Activated CD8-positive, alpha-beta memory T cell treated with anti-CD3 and anti-CD28 coated beads for 48 hours (primary cell): ENCODE data around the gene UST.
"Not testable (repeated sequence)": the region's sequence is repeated elsewhere in the genome, so short reads cannot be mapped to it uniquely, and the experiment has no call there.

Experiments
- DNase-seq, 3 experiments: peaks; one replicate each; pipeline ENCODE4 v3.0.0-alpha.2; 2020; ENCODE audit warnings: low read depth in 2 of 3, low spot score in 2 of 3

UST gene

DNA sequence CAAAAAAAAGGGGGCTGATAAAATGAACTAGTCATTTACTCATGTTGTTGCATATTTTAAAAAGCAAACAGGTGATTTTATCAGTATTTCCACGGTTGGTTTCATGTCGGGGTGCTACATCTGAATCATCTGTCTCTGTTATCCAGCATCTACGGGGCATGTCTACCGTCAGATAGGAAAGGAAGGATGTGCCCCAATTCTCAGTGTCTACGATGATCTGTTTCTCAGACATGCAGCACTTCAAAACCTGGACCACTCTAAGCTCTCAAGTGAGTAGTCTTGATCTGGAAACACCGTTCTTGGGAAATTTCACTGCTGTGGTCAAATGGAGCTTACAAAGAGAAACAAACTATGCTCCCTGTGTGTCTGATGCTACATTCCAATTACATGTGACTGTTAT, 330.4 kb downstream of the UST start:
- DNase-seq: no peak

DNA sequence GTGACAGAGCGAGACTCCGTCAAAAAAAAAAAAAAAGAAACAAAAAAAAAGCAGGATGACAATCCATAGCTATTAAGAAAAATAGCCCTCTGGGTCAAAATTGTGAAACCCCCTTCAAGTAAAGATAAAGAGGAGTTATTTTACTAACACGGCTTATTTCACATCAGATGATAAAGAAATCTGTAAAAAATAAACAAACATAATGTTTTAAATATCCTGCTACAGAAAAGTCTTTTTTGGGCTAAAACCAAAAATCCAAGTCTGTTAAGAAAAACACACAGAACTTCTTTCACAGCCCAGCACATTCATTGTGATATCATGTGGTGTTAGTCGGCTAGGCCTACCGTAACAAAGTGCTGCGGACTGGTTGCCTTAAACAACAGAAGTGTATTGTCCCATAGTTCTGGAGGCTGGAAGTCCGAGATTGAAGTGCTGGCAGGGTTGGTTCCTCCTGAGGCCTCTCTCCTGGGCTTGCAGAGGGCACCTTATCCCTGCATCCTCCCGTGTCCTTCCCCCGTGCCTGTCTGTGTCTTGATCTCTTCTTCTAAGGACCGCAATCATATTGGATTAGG, 331.5 kb downstream of the UST start:
- no peak for DNase-seq

DNA sequence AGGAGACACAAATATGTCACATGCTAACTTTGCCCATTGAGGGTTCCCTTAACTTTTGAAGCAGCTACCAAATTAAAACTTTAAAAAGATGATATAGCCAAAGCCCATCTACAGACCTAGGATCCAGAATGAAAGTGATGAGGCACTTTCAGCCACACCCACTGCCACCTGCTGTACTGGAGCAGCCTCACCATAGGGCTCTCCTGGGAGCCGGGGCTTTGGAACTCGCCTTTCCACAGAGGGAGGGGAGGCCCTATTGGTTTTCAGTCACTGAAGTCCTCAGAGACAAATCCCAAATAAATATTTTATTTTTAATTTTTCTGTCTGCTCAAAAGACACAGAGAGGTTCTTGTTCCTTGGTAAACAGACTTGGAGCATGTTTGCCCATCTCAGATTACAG, 332.6 kb downstream of the UST start:
- DNase-seq: no peak

DNA sequence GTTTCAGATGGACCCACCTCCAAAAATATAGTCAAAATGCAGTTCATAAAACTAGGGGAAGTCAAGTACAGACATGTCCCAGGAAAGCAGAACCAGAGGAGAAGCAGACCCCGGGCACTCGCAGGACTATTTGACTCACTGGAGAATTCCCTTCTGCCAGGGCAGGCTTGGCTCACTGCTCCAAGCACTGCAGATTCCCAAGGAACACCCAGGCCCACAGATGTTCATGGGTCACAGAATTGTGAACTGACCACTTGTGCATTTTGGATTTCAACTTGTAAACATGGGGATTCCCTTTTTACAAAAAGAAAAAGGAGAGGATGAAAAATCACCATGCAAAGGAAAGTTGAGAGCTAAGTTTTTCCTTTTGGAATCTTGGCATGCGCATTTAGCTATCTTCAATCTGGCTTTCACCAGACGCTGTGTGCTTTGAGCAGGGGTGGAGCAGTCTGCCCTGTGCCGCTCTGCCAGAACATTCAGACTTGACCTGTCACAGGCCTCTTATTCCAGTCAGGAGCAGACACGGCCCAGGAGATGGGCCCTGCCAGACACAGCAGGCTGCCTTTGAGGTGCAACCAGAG, 333.2 kb downstream of the UST start:
- no peak for DNase-seq

DNA sequence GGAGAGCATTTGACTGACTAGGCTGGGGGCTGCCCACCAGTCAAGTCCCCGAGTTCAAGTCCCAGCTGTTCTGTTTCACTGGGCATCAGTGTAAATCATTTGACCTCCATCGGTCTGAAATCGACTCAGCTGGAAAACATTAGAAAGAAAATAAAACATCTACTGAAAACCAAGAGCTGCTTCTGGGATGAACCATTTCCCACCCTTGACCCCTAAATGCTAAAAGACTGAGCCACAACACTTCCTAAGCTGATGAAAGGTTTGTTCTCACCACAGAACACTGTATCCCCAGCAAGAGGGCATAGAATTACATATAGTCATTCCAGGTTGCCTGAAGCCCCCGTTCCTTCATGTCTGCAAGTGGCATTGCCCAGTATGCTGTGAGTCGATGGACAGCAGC, 333.7 kb downstream of the UST start:
- DNase-seq: no peak

DNA sequence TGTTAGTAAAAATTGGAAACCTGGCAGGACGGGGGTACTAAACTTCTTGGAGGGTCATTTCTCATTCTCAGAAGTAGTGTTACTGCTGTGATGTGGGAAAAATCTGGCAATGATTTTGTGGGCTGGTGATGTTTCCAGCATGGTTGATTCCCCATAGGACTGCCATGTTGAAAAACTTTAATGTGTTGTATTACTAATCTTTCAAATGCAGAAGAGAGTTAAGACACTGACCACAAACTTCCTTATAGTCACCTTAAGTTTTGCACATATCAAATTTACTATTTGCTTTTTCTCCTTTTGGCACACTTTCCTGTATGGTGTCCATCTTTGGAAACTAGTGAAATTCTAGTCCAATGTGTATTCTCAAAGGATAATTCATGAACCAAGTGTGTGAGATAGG, 334.5 kb downstream of the UST start:
- DNase-seq: no peak

DNA sequence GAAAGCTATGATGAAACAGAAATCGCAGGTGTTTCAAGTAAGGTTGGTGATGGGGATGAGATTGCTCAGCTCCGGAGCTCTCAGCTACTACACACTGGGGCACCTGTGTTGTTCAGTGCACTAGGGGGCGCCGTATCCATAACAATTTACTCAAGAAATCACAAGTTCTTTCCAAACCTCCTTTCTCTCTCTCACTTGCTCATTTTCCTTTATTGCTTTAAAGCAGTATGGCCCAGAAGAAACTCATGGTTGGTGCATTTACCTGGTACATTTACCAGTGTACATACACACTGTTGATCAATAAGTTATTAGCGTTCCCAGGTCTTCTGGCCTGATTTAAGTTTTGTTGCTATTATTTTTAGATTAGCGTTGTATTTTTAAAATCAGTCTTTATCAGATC, 335.5 kb downstream of the UST start:
- peak; percentile 45 to 61 (median 59) for DNase-seq

DNA sequence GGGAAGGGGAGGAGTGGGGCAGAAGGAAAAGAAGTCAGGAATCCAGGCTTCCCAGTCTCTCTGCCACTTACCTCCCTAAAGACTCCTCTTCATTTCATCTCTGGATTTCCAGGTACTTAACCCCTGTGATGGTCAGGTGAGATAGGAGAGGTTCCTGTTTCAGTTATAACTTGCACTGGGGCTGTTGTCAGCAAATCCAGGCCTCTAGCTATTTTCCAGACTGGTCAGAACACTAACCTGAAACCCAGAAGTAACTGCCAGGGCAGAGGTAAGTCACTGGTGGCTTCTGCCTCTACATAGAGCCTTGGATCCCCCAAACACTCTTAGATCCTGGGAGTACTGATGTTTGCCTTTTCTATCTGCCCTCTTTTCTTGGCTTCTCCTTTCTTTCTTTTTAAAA, 337.2 kb downstream of the UST start:
- DNase-seq: no peak

DNA sequence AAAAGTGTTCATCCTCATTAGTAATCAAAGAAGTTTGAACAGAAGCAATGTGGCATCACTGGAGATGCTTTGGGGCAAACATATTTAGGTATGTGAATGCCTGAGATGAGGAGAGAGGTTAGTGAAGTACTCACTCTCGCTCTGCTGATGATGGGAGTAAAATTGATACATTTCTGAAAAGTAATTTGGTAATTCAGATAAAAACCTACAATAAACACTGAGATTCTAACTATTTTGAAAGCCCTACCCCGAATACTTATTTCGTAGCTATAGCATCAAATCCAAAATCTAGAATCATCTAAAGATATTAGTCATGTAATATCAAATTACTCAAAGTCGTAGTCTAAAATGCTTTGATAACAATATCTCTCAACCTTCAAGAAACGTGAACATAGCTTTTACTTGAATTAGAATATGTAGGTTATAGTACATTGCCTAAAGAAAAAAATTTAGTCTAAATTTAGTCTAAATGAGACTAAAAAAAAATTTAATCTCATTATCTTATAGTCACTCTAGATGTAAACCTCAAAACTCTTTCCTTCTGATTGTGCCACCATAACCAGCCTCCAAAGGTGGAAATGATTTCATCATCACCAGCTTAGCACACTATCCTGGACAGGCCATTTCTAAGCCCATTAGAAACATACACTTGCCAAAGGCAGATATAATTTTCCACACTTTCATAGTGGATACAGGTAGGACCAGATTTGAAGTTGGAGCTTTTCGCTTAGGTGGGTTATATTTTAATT, 338.2 kb downstream of the UST start:
- no peak for DNase-seq

DNA sequence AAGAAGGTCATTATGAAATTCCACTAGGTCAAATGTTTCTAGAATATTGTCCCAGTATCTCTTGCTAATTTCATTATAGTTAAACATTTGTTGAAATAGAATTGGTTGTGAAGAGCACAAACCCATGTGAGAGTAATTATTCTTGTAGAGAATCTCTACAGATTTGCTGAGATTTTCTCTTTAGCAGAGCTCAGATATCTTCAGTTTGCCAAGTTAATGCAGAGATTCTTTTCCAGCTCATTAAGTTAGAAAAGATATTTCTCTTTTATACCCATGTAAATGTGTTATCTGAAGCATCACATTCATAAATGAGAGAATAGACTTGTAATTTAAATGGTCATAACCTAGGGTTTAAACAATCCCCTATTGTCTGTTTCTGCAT, 338.7 kb downstream of the UST start:
- DNase-seq: no peak

DNA sequence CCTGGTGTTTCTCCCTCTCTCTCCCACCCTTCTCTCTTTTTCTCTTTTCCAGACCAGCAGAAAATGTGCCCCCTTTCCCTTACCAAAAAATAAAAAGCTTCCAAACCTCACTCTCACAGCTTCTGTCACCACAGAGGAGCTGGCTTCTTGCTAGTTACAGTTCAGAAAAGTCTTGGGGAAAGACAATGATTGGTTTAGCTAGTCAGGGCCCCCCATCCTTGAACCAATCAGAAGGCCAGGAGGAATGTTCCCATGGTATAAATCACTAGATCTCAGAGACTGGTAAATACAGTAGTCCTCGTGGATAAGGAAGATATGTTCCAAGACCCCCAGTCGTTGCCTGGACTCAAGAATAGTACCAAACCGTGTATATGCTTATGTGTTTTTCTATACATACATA, 339.5 kb downstream of the UST start:
- no peak for DNase-seq

DNA sequence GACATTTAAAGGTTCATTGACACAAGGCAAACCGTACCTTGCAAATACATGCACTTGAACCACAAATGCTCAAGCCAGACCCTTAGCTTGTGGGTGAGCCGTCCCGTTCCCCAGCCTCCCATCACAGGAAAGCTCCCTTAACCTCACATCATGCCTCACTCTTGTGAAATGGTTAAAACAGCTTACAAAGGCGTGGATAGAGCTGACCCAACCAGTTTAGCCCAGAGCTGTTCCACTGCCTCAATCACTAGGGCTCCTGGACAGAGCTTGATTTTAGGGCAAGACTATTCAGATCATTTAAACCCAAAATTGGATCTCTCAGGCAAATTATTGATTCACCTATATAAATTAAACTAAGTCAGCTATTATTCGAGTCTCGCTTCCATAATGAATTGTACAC, 341.1 kb downstream of the UST start:
- no peak for DNase-seq

DNA sequence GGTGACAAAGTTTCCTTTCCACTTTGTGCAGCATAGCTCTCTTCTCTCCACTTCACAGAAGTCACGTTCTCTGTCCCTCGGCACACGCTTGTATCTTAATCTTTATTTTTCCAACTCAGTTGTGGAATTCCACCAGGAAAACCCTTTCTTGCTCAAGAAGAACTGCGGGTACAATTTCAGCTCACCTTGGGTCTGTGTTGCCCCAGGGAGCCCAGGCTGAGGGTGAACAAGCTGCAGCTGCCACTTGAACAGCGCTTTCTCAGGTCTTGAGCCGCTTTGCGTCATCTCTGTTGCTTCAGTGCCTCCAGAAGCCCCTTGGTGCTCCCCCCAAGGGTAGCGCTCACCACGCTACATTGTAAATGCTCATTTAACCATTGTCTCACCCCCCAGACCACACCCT, 341.5 kb downstream of the UST start:
- DNase-seq: no peak

DNA sequence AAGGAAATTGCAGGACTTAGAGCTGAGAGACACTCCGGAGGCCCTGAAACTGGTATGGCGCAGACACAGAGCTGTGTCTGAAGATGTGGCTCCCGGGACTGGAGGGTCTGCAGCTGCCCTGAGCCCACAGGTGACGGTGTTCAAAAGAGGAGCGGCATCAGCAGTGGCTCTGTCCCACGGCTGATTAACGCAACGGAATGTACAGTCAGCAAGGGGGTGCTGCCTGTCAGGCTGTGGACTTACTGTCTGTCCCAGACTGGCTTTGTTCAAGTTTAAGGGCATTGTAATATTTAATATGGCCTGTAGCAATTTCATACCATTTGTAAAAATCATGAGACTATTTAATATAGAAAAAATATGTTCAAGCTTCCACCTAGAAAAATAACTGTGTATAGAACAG, 342.7 kb downstream of the UST start:
- DNase-seq: no peak

DNA sequence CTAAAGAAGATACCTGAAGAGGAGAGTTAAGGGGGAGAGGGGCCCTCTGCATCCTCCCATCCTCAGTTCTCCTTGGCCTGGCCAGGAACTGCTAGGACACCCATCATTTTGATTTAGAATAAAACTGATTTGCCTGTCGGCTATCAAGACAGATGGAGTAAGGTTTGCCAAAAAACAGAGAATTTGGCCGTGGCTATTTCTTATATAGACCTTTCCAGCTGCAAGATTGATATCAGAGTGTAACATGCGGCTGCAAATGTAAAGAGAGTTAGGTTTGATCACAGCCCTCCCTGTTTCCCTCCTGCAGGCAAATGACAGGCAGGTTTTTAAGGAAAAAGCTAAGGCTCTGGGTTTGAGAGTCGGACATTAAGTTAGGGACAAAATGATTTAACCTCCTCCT, 344.1 kb downstream of the UST start:
- DNase-seq: no peak

DNA sequence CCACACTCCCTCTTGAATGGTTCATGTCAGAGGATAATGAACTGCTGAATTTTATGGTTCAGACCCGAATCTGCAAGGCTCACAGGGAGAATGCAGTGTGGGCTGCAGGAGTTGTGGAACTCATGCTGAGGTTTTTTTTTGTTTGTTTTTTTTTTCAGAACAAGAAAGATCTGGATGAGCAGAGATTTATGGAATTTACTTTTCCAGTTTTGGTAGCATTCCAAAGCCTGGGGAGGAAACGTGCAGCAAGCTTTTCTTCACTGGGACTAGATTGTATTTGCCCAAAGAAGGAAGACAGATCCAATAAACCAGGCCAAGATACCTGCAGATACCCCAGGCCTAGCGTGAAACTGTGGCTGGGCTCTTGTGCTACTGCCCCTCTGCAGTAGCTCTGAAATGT, 346.8 kb downstream of the UST start:
- DNase-seq: no peak

DNA sequence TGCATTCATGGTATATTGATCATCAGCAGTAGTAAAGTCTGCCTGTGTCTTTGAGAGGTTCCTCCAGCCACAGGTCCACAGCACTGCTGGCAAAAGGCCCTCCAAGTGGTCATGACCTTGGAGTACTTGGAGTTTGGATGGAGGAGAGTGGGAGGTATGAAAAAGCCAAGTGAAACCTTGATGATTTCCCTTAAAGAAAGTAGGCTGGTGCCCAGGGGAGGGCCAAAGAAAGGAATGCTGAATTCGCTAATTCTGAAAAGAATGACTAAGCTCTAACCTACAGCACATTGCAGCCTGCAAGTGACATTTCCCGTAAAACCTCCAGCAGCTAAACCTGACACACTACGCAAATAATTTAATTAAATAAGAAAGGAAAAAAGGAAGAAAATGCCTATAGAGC, 347.3 kb downstream of the UST start:
- no peak for DNase-seq

DNA sequence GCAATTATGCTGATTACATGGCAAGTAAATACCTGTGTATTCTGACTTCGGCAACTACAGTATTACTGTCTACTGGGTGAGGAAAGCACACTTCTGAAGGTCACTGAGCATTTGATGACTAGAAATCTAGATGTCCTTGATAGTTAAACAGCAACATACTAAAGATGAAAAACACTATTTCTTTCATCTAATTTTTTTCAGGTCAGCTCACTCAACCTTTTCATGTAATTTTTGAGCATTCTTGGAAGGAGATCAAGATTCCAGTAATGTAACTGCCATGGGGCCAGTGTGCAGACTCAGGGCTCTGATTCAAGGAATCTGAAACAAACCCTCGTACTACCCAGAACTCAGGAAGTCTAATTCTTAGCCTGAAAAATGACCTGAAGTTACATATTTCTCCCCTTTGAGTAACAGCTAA, 348.1 kb downstream of the UST start:
- no peak for DNase-seq

DNA sequence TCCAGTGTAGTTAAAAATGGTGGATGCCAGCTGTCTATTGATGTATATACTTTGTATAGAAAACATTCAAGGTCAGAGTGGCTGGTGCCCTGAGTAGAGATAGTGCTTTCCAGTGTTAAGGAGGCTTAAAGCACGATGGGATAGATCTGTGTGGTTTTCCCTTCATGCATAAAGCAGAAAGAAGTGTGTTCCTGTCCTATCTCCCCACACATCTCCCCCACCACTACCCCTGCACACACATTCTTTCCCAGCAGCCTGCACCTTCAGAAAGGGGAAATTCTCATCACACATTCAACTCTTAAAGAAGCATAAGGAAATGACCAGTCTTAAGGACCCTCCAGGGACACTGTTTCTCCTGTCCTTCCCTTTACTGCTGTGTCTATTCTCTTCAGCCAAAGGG, 349.0 kb downstream of the UST start:
- DNase-seq: no peak

DNA sequence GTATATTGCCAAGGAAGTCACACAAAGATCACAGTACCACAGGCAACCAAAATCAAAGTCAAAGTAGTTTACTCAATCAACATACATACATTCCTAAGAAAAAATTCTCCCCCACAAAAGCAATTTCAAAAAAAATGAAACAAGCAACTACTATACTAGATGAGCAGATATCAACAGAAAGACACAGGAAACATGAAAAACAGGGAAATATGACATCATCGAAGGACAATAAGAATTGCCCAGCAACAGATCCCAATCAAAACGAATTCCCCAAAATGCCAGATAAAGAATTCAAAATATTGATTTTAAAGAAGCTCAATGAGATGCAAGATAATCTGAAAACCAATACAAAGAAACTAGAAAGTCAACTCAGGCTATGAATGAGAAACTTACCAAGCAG, 351.0 kb downstream of the UST start:
- DNase-seq: no peak

DNA sequence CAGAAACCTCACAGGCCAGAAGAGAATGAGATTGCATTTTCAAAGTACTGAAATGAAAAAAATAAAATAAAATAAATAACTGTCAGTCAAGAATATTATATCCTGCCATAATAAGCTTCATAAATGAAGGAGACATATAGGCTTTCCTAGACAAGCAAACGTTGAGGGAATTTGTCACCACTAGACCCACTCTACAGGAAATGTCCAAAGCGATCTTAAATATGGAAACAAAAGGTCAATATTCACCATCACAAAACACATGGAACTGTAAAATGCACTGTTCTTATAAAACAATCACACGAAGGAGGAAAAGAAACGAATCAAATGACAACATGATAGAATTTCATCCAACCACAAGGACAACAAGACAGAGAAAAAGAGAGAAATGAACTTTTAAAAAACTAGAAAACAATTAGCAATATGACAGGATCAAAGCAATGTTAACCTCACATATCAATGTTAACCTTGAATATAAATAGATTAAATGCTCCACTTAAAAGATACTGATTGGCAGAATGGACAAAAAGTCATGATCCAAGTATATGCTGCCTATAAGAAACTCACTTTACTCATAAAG, 352.0 kb downstream of the UST start:
- no peak for DNase-seq

DNA sequence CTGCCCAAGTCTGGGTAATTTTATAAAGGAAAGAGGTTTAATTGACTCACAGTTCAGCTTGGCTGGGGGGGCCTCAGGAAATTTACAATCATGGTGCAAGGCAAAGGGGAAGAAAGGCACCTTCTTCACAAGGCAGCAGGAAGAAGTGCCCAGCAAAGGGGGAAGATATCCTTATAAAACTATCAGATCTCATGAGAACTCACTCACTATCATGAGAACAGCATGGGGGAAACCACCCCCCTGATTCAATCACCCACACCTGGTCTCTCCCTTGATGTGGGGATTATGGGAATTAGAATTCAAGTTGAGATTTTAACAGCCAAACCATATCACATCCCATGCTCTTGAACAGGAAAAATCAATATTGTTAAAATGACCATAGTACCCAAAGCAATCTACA, 355.5 kb downstream of the UST start:
- no peak for DNase-seq

DNA sequence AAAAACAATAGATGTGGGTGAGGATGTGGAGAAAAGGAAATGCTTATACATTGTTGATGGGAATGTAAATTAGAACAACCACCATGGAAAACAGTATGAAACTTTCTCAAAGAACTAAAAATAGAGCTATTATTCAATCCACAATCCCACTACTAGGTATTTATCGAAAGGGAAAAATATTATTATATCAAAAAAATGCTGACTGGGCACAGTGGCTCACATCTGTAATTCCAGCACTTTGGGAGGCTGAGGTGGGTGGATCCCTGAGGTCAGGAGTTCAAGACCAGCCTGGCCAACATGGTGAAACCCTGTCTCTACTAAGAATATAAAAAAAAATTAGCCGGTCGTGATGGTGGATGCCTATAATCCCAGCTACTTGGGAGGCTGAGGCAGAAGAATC, 357.1 kb downstream of the UST start:
- not testable (repeated sequence) for DNase-seq
